Endodermal cell (in vitro differentiated cells): ENCODE data around the gene FLRT2. TPM values are rescaled to one million over a fixed set of nuclear protein-coding genes. Genes with fewer than 3 reads are reported as not detected.

ENCODE experiments used
- DNase-seq: peaks from one replicate; pipeline ENCODE4 v3.0.0-alpha.2; 2017
- H3K27ac ChIP-seq: 2 replicates; pipeline ENCODE4 v1.5.1; 2013; ENCODE audit warnings: mild to moderate bottlenecking, low read depth, low read length, moderate library complexity
- H3K27me3 ChIP-seq: 2 replicates; pipeline ENCODE4 v1.6.1; 2013; ENCODE audit warnings: mild to moderate bottlenecking, low read length, moderate library complexity; ENCODE audit not compliant: insufficient read depth, control insufficient read depth, poor library complexity, severe bottlenecking
- H3K36me3 ChIP-seq: 2 replicates; pipeline ENCODE4 v1.7.0; 2013; ENCODE audit warnings: mild to moderate bottlenecking, low read length, moderate library complexity; ENCODE audit not compliant: control insufficient read depth, insufficient read depth
- H3K4me1 ChIP-seq: one replicate; pipeline ENCODE4 v1.7.0; 2013; ENCODE audit warnings: low read length; ENCODE audit not compliant: control insufficient read depth, insufficient read depth
- H3K4me3 ChIP-seq: 2 replicates; pipeline ENCODE4 v1.5.1; 2013; ENCODE audit warnings: mild to moderate bottlenecking, low read length, moderate library complexity
- H3K9ac ChIP-seq: 2 replicates; pipeline ENCODE4 v1.6.1; 2013; ENCODE audit warnings: mild to moderate bottlenecking, low read length, moderate library complexity; ENCODE audit not compliant: poor library complexity, severe bottlenecking; ENCODE audit errors: extremely low read depth
- H3K9me3 ChIP-seq: 2 replicates; pipeline ENCODE4 v1.6.1; 2013; ENCODE audit warnings: mild to moderate bottlenecking, low read length, moderate library complexity; ENCODE audit not compliant: control insufficient read depth
- H3K27ac Mint-ChIP-seq: 2 replicates; pipeline ENCODE4 v1.8.0; 2020; ENCODE audit warnings: mixed read lengths
- H3K27me3 Mint-ChIP-seq: 2 replicates; pipeline ENCODE4 v1.8.0; 2021; ENCODE audit warnings: mild to moderate bottlenecking, mixed read lengths; ENCODE audit not compliant: insufficient read depth
- H3K36me3 Mint-ChIP-seq: 2 replicates; pipeline ENCODE4 v1.8.0; 2020; ENCODE audit warnings: low read depth, mixed read lengths
- H3K4me1 Mint-ChIP-seq: 2 replicates; pipeline ENCODE4 v1.8.0; 2020; ENCODE audit warnings: mixed read lengths
- H3K4me3 Mint-ChIP-seq: 2 replicates; pipeline ENCODE4 v1.8.0; 2020; ENCODE audit warnings: mild to moderate bottlenecking, moderate library complexity, mixed read lengths
- H3K9me3 Mint-ChIP-seq: 2 replicates; pipeline ENCODE4 v1.8.0; 2020; ENCODE audit warnings: mild to moderate bottlenecking, mixed read lengths
- CTCF ChIP-seq: fragments of 200-600 bp; sonication (generic); conservative IDR thresholded peaks from 2 replicates; pipeline ENCODE4 v1.5.0; 2021; ENCODE audit warnings: antibody characterized with exemption, mild to moderate bottlenecking
- WGBS, 2 experiments: methylation state at CpG; one replicate each; pipeline versions ENCODE4 v1.1.5 to v1.1.7; 2013; ENCODE audit warnings: missing lambda C conversion rate in 2 of 2, mixed read lengths in 1 of 2; ENCODE audit not compliant: insufficient coverage in 1 of 2, insufficient read length in 1 of 2; 5-methylcytosine and 5-hydroxymethylcytosine counted together
- total RNA-seq, 2 donors: library from RNA; stranded (reverse); fragmentation: NEBNext Ultra II Directional in 1 of 2; extraction: Animal tissue kit (Norgen Biotek cat#: 25700) in 1 of 2; gene quantifications; 2 replicates in 1 of 2; 3 replicates in 1 of 2; pipeline ENCODE4 v1.2.1, GENCODE V29; 2021

The FLRT2 gene
- total RNA-seq, 2 donors from 2014 or later, result 26.8 to 36.4 TPM

- H3K4me1 ChIP-seq, result no peaks in the 10 kb centered on the region
- no peaks in the 10 kb centered on the region for H3K27me3 ChIP-seq
- H3K4me3 Mint-ChIP-seq, result no peak overlapping the region
- no peak for TF ChIP-seq CTCF
- H3K9ac ChIP-seq, result no peak overlapping the region
- H3K4me3 ChIP-seq, result no peak overlapping the region
- no peaks in the 10 kb centered on the region for H3K9me3 Mint-ChIP-seq
- H3K36me3 Mint-ChIP-seq, result peaks cover 2% of the 10 kb centered on the region
- no peaks in the 10 kb centered on the region for H3K36me3 ChIP-seq
- H3K27me3 Mint-ChIP-seq, result no peaks in the 10 kb centered on the region
- no peak overlapping the region for H3K27ac Mint-ChIP-seq
- H3K27ac ChIP-seq, result no peak overlapping the region
- H3K9me3 ChIP-seq, result no peaks in the 10 kb centered on the region
- WGBS, 2 experiments, result 88 to 89% methylated on average over 6 of the region's 6 CpGs
- no peak for DNase-seq
- no peaks in the 10 kb centered on the region for H3K4me1 Mint-ChIP-seq
These were observed 146.0 kb downstream of the FLRT2 start for GRCh38 chr14:85675957-85676356.

- DNase-seq, result no peak
- H3K9ac ChIP-seq, result no peak overlapping the region
- H3K36me3 ChIP-seq, result no peaks in the 10 kb centered on the region
- no CpG with 5 or more reads among the region's 1 CpG for WGBS, 2 experiments
- H3K4me1 Mint-ChIP-seq, result no peaks in the 10 kb centered on the region
- H3K9me3 ChIP-seq, result no peaks in the 10 kb centered on the region
- H3K36me3 Mint-ChIP-seq, result no peaks in the 10 kb centered on the region
- TF ChIP-seq CTCF, result no peak
- H3K4me1 ChIP-seq, result no peaks in the 10 kb centered on the region
- H3K9me3 Mint-ChIP-seq, result no peaks in the 10 kb centered on the region
- no peak overlapping the region for H3K27ac ChIP-seq
- H3K27ac Mint-ChIP-seq, result no peak overlapping the region
- no peaks in the 10 kb centered on the region for H3K27me3 ChIP-seq
- no peak overlapping the region for H3K4me3 ChIP-seq
- no peaks in the 10 kb centered on the region for H3K27me3 Mint-ChIP-seq
- H3K4me3 Mint-ChIP-seq, result no peak overlapping the region
These were observed 157.0 kb downstream of the FLRT2 start for GRCh38 chr14:85686908-85687307.

DNA sequence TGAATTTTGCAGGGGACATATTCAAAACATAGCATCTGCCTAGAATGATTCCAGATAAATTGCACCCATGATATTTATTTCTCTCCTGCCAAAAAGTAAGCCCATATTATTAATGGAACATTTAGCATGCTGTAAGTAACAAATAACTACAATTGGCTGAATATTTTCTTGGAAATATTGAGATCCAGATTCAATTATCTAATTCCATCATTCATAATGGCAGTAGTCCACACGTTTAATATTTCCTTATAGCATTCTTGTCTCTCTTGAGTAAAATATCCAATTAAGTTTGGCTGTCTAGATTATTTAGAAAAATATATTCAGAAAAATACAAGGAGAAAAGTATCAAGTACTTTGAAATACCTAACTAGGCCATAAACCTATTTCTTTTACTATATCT, 157.5 kb downstream of the FLRT2 start:
- Histone ChIP-seq H3K4me1 (no peaks in the 10 kb centered on the region), H3K36me3 (no peaks in the 10 kb centered on the region), H3K9me3 (no peaks in the 10 kb centered on the region), H3K4me3 (no peak overlapping the region), H3K9ac (no peak overlapping the region), H3K27me3 (no peaks in the 10 kb centered on the region), H3K27ac (no peak overlapping the region)
- Mint-ChIP-seq H3K4me3 (no peak overlapping the region), H3K4me1 (no peaks in the 10 kb centered on the region), H3K9me3 (no peaks in the 10 kb centered on the region), H3K27ac (no peak overlapping the region), H3K27me3 (no peaks in the 10 kb centered on the region), H3K36me3 (no peaks in the 10 kb centered on the region)
- TF ChIP-seq CTCF, result no peak
- whole genome bisulfite sequencing, 2 experiments, result 83% methylated on average over 1 of the region's 1 CpG; no CpG with 5 or more reads in 1 of the 2 experiments
- DNase-seq, result no peak
